WI38 (cell line): ENCODE results near the gene AKT1S1.

Experiments used
- H3K4me3 ChIP-seq: 2 replicates; pipeline ENCODE4 v1.5.1; 2011; ENCODE audit warnings: low read depth, mild to moderate bottlenecking, control low read depth, low read length
- CTCF ChIP-seq: IDR thresholded peaks from 2 replicates; pipeline ENCODE4 v1.5.1; 2012; ENCODE audit warnings: low read depth, mild to moderate bottlenecking, control low read depth, low read length

AKT1S1 gene

GRCh38 chr19:49854378-49855263, 22.5 kb downstream of the AKT1S1 start:
- no peak for TF ChIP-seq CTCF
- H3K4me3 ChIP-seq = no peak overlapping the region

DNA sequence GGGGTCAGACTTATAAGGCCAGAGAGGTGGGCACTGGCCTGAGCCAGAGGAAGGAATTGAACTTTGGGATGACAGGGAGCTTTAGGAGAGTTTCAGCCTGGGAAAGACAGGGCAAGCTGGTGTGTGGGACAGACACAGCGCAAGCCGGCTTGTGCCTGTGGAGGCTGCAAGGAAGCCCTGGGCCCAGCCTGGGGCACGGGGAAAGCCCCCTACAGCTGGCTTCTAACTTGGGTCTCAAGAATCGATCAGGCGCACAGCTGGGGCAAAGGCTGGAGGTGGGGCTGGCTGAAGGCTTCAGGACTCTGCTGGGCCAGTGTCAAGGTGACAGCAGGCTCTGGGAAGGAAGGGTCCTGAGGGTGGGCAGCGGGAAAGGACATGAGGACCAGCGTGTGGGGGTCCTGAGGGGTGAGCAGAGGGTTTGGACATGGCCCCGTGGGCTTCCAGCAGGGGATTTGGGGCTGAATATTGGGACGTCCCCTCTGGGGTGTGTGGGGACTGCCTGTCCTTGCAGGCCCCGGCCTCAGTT, 23.2 kb downstream of the AKT1S1 start:
- H3K4me3 ChIP-seq = no peak overlapping the region
- no peak for TF ChIP-seq CTCF

- TF ChIP-seq CTCF = no peak
- H3K4me3 ChIP-seq = peak overlapping the region; percentile 80
Measured at GRCh38 chr19:49852631-49853126, 24.5 kb downstream of the AKT1S1 start.

DNA sequence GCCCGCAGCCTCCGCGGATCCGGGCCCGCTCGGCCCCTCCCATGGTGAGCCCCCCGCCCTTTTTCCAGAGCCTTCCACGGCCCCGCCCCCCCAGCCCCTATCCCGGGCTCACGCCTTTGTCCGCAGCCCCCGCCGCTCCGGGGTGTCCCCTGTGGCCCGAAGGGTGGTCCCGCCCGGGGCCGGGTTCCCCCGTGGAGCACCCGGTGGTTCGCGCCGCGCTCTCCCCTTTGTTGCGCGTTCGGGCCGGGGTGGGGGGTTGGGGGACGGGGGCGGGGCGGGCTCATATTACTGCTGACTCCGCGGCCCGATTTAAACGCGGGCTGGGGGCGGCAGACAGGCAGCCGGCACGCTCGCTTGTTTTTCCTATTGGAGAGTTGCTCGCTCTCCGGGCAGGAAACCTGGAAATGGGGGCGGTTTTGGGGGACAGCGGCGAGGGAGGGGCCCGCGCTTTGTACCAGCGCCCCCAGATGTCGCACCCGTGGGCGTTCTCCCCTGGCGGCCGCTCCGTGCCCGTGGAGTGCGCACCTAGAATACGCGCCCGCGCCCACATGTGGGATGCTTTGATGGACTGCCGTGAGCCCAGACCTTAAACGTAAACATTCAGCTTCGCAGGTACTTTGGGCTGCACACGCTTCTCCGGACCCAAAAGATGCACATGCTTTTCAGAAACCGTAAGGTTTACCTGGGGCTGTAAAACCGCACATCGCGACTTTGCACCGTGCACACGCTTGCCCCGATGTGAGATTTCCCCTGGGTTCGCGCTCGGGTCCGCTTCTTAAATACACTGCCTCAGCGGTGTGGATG, 25.5 kb downstream of the AKT1S1 start:
- peak overlapping the region; percentile 80 for H3K4me3 ChIP-seq
- TF ChIP-seq CTCF = no peak

GRCh38 chr19:49850487-49851342, 26.4 kb downstream of the AKT1S1 start, which contains the start of gene PTOV1:
PTOV1 (plus strand) TSS chr19:49851159.
- TF ChIP-seq CTCF = no peak
- H3K4me3 ChIP-seq = peak within 1 kb of the TSS; percentile 80

DNA sequence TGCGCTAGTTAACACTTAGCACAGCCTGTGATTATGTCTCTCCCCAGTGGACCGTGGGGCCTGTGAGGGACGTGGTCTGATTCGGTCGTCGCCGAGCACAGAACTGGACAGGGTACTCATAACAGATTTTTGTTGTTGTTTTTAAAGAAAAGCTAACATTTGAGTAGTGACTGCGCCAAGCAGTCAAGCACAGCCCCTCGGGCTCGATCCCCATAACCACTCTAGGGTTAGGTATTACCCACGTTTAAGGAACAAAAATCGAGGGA, 27.0 kb downstream of the AKT1S1 start:
- peak overlapping the region; percentile 80 for H3K4me3 ChIP-seq
- TF ChIP-seq CTCF = no peak
